SW 1271 (cell line): Measurements from ENCODE around the gene PLPP6.

ENCODE experiments used
- DNase-seq, 2 experiments: peaks; one replicate each; lab custom pipeline; 2025; lab: John Stamatoyannopoulos, UW

Gene PLPP6

DNA sequence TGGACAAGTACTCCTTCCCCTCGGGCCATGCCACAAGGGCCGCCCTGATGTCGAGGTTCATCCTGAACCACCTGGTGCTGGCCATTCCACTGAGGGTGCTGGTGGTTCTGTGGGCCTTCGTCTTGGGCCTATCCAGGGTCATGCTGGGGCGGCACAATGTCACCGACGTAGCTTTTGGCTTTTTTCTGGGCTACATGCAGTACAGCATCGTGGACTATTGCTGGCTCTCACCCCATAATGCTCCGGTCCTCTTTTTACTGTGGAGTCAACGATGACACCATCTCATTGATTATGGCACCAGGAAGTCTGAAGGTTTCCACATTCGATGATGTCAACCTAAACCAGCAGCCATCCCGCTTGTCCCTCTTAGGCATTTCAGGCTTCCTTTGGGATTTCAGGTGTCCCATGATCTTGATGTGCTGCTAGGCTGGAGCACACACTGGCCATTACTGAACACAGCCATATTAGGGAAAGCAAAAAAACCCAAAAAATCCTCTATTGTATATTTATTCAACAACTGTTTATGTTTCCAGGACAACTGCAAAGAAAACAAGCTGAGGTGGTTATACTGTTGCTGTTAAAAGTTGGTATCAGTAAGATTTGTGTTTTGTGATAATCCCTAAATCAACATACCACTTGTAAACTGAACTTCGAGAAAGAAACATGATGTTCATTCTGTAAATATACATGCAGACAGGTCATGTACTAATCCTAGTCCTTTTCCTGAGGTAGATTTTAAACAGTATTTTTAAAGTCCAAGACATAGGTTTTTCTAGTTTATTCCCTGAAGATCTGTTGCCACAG is 1.1 kb downstream of the PLPP6 start:
- no peak for DNase-seq

- no peak for DNase-seq
Measured at GRCh38 chr9:4663956-4664355, 1.9 kb downstream of the PLPP6 start.

DNA sequence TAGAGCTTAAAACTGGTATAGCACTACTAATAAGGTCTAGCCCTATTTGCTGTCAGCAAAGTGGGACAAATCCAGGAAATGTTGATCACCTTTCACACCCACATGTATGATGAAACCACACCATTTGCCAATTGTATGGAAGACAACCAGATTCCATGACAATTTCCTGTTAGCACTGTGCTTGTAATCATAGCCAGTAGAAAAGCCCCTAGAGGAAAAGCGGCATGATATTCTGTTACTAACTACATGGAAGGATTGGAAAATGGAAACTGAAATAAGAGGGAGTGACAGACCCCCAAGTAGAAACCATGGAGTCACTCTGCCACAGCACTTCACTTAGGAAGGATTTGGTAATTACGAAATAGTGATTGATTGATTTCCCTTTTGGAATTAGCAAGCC is 3.3 kb downstream of the PLPP6 start:
- no peak for DNase-seq

DNA sequence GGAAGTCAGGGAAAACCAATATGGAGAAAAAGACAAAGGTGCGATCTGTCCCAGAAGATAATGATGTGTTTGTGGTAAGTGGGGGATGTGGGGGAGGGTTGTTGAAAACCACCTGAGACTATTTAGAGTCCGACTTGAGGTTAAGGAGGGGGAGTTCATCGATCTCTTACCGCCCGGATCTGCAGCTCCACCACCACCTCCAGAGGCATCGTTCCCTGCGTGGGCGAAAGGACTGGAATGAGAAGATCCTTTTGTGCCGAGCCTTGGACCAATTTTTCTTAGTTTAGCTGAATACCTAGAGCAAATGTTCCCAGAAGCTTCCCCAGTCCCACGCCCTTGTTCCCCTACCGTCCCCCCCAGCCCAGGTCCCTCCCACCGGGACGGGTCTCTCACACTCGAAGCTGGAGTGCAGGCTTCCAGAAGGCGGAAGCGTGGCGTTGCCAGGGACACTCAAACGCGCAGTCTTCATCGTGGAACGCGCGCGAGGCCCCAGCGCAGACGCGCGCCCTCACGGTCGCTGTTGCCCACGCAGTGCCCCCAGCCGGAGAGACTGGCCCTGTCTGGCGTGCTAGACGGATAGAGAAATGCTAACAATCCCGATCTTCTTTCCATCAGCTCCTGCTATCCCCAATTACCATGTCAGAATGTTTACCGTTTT is 4.1 kb downstream of the PLPP6 start, which contains the start of gene SPATA6L:
SPATA6L (minus strand) TSS at position 439 of the 658 bp plus-strand sequence; CDS start at position 209, 230 bp downstream.
- DNase-seq: no peak

- no peak for DNase-seq
Measured at GRCh38 chr9:4667681-4668080, 5.6 kb downstream of the PLPP6 start.

GRCh38 chr9:4668604-4669003 is 6.5 kb downstream of the PLPP6 start:
- no peak for DNase-seq

- DNase-seq: no peak
Measured at GRCh38 chr9:4669890-4670289, 7.8 kb downstream of the PLPP6 start.

- no peak for DNase-seq
Measured at GRCh38 chr9:4670591-4670990, 8.5 kb downstream of the PLPP6 start.

DNA sequence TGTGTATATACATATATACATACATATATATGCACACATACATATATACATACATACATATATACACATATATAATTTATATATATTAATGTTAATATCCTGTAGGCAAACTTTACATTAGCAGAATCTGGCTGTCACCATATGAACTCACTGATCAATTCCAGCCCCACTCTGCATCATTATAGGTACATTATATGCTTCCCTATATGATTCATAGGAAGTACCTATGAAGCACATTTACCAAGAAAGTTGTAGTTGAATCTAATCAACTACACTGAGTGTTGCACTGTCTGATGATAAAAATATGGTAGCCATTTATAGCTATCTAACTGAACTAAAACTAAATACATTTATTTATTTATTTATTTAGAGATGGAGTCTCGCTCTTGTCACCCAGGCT is 9.6 kb downstream of the PLPP6 start:
- no peak for DNase-seq

DNA sequence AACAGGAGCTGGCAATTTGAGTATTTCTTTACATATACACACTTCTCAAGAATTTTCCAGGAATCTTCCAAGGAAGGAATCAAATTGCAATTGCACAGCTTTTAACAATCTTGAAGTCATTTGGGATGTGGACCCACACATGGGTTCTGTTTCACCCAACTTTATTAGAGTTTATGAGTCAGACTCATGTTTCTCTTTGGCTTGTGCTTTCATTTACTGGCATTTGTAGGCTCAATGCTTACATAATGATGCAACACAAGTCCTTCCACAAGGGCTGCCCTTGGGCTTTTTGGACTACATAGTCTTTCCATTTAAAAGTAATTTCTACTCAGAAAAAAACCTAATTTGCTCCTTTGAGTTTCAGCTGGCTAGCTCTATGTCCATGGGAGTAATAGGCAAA is 12.7 kb downstream of the PLPP6 start:
- no peak for DNase-seq

GRCh38 chr9:4677392-4677791 is 15.3 kb downstream of the PLPP6 start:
- no peak for DNase-seq

DNA sequence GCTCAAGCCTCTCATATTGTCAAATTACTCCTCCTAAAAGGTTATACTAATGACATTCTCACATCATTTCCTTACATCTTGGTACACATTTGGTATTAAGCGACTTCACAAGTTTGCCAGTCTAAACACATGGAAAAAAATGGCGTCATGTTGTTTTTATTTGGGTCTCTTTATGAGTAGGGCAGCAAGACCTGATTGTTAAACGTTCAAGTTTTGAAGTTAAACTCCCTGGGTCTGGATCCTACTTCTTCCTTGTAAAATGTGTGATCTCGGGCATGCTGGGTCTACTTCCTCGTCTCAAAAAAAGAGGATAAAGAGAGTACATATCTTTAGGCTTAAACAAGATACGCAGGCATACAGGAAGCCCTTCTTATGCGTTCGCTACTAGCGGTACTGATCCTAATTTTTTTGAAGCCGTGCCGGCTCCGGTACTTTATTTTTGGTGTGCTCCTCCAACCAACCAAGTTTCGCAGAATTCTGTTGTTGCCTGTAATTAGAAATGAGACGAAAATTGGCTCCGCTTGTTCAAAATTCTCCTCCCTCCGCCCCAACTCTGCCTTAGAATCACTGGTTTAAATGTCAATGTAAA is 16.7 kb downstream of the PLPP6 start:
- no peak for DNase-seq

DNA sequence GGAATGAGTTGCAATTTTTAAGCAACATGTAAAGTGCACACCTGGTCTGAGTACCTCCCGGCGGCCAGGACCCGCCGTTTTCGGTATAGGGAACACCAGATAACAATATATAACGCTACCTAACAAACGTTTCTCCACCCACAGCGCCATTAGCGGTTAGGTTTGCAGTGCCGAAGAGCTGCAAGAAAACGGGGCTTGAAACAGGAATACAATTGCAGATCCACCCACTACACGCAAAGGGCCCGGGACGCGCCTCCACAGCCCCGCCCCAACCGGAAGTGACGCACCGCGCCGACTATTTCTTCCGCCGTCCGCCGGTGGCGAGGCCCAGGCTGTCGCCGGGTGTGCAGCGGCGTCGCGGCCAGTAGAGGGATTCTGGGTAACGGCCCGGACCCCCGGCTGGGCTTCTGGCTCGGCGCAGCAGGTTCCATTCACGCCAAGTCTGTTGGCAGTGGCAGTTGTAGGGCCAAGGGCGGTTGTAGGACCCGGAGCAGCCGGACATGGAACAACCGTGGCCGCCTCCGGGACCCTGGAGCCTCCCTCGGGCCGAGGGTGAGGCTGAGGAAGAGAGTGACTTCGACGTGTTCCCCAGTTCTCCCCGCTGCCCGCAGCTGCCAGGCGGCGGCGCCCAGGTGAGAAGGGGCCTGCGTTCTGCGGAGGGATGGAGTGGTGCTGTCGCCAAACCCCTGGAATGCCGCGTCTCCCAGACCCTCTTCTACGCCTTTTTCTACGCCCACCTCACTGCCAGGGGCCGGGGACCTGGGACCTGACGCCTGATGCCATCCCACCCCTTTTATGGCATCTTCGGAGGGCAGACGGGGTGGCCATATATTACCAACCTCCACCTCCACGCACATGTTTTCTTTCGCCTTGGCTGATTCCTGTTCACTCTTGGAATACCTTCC is 17.4 kb downstream of the PLPP6 start, which contains the start of gene CDC37L1:
CDC37L1 (plus strand) TSS at position 302 of the 905 bp plus-strand sequence; CDS start at position 501, 199 bp downstream.
- DNase-seq: peak; percentile 41 to 71

GRCh38 chr9:4680173-4680525 is 18.1 kb downstream of the PLPP6 start:
- no peak for DNase-seq

GRCh38 chr9:4680750-4681149 is 18.7 kb downstream of the PLPP6 start:
- DNase-seq: no peak

DNA sequence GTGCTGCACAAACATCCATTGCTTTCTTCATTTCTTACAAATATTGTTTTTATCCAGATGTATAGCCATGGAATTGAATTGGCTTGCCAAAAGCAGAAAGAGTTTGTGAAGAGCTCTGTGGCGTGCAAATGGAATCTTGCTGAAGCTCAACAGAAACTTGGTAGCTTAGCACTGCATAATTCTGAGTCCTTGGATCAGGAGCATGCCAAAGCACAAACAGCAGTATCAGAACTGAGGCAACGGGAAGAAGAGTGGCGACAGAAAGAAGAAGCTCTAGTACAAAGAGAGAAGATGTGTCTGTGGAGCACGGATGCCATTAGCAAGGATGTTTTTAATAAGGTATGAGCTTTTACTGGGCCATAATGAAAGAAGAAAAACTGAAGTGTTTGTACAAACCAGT is 22.7 kb downstream of the PLPP6 start:
- no peak for DNase-seq

- DNase-seq: no peak
Measured at GRCh38 chr9:4686112-4686511, 24.0 kb downstream of the PLPP6 start.

GRCh38 chr9:4686584-4686983 is 24.5 kb downstream of the PLPP6 start:
- no peak for DNase-seq

- no peak for DNase-seq
Measured at GRCh38 chr9:4689021-4689420, 26.9 kb downstream of the PLPP6 start.

DNA sequence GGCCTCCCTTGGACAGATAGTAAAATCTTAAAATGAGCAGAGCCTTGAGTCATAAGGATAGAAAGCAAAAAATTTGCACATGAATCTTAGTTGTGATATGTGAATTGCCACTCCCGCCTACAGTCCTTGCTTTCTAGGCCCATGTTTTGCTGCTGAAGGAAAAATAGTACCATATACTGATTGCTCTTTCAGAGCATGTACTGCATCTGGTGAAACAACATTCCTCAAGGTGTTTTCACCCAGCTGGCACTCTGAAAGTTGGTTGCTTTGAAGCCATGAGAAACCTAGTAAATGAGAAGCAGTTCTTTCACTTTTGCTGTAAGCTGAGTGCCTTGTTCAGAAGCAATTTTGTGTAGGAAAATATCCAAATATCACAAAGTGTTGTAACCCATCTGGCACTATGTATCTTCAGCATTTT is 27.6 kb downstream of the PLPP6 start:
- DNase-seq: no peak

DNA sequence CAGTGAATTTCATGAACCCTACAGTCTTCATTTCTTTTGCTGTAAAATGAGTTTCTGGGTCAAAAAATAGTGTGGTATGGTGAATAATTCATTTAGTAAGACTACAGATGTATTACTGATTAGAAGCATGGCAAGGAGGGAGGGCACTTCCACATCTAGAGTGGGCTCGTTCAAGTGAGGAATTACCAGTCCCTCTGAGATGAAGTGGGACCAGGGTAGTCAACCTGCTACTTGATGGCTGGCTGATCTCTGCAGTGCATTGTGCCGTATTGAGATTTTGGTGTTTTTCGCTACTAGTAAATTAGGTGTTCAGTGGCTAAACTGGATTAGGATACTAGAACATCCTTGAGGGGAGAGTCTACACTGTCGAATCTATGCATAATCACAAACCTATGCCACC is 28.1 kb downstream of the PLPP6 start:
- no peak for DNase-seq

GRCh38 chr9:4691795-4692194 is 29.7 kb downstream of the PLPP6 start:
- no peak for DNase-seq
